Keratinocyte (primary cell): Measurements from ENCODE around the gene NPAS3. TPM values are rescaled to one million over a fixed set of nuclear protein-coding genes. Genes with fewer than 3 reads are reported as not detected.

ENCODE experiments used
- DNase-seq: peaks from one replicate; pipeline ENCODE4 v3.0.0-alpha.2; 2011; ENCODE audit warnings: low read depth, missing footprints, low spot score
- FAIRE-seq: peaks from 2 replicates; lab custom pipeline; 2011; peaks lifted over from hg19 to GRCh38; lab: Jason Lieb, UNC
- H2AFZ ChIP-seq: 2 replicates; pipeline ENCODE4 v1.6.0; 2012; ENCODE audit warnings: low read length, control low read depth, inconsistent platforms; ENCODE audit not compliant: control insufficient read depth
- H3K27ac ChIP-seq: 2 replicates; pipeline ENCODE4 v1.5.1; 2011; ENCODE audit warnings: low read length; ENCODE audit not compliant: control insufficient read depth, insufficient read depth
- H3K27me3 ChIP-seq: 3 replicates; pipeline ENCODE4 v1.6.0; 2011; ENCODE audit warnings: low read length; ENCODE audit not compliant: control insufficient read depth, insufficient read depth; ENCODE audit errors: extremely low read depth
- H3K36me3 ChIP-seq, 2 experiments: 2 replicates in 1 of 2; 3 replicates in 1 of 2; pipeline ENCODE4 v1.5.1; 2011; ENCODE audit warnings: low read length in 2 of 2, mild to moderate bottlenecking in 1 of 2; ENCODE audit not compliant: control insufficient read depth in 2 of 2, insufficient read depth in 2 of 2; ENCODE audit errors: extremely low read depth in 1 of 2
- H3K4me1 ChIP-seq: 3 replicates; pipeline ENCODE4 v1.5.1; 2011; ENCODE audit warnings: low read length; ENCODE audit not compliant: control insufficient read depth, insufficient read depth; ENCODE audit errors: extremely low read depth
- H3K4me2 ChIP-seq: 3 replicates; pipeline ENCODE4 v1.6.0; 2011; ENCODE audit warnings: low read depth, low read length; ENCODE audit not compliant: control insufficient read depth, insufficient read depth; ENCODE audit errors: extremely low read depth
- H3K4me3 ChIP-seq, 3 experiments: fragments of 200-600 bp in 1 of 3; sonication (generic) in 1 of 3; 2 replicates in 2 of 3; 3 replicates in 1 of 3; pipeline ENCODE4 v1.5.1; 2011 to 2016; ENCODE audit warnings: low read length in 3 of 3, mild to moderate bottlenecking in 3 of 3, control low read depth in 2 of 3, inconsistent platforms in 1 of 3, low read depth in 1 of 3, mixed read lengths in 1 of 3, mixed run types in 1 of 3, moderate library complexity in 1 of 3; ENCODE audit not compliant: control insufficient read depth in 2 of 3, insufficient read depth in 2 of 3; ENCODE audit errors: extremely low read depth in 1 of 3
- H3K79me2 ChIP-seq: 2 replicates; pipeline ENCODE4 v1.6.0; 2012; ENCODE audit warnings: low read length; ENCODE audit not compliant: control insufficient read depth, insufficient read depth
- H3K9ac ChIP-seq: 3 replicates; pipeline ENCODE4 v1.6.0; 2011; ENCODE audit warnings: low read length; ENCODE audit not compliant: control insufficient read depth, insufficient read depth; ENCODE audit errors: extremely low read depth
- H3K9me1 ChIP-seq: 3 replicates; pipeline ENCODE4 v1.6.0; 2011; ENCODE audit warnings: low read length; ENCODE audit not compliant: control insufficient read depth, insufficient read depth; ENCODE audit errors: extremely low read depth
- H3K9me3 ChIP-seq: 2 replicates; pipeline ENCODE4 v1.5.1; 2012; ENCODE audit warnings: low read depth, low read length; ENCODE audit not compliant: control insufficient read depth
- H4K20me1 ChIP-seq: 3 replicates; pipeline ENCODE4 v1.6.0; 2011; ENCODE audit warnings: low read length; ENCODE audit not compliant: control insufficient read depth, insufficient read depth; ENCODE audit errors: extremely low read depth
- EZH2 ChIP-seq: IDR thresholded peaks from one replicate; pipeline ENCODE4 v1.6.1; 2012; ENCODE audit warnings: inconsistent platforms, mild to moderate bottlenecking, low read length, moderate library complexity
- dilution Hi-C: fragments of 300-500 bp; cut with MboI; formaldehyde crosslinking; loops from one replicate; pipeline ENCODE4 v1.7.0; 2020; ENCODE audit warnings: low sequenced_read_pairs; ENCODE audit not compliant: extremely low pct_ligation_motif_present
- polyA plus RNA-seq, 5 experiments: library from polyadenylated mRNA; depleted of rRNA in 3 of 5; stranded (reverse) in 3 of 5; stranded (forward) in 1 of 5; unstranded in 1 of 5; fragments of >200 nt; gene quantifications; 1 replicate in 1 of 5; 2 replicates in 3 of 5; 3 replicates in 1 of 5; pipeline versions ENCODE4 v1.2.1 to v1.2.3, GENCODE V29; 2011 to 2012; ENCODE audit warnings: missing spikeins in 2 of 5, low read depth in 1 of 5, low replicate concordance in 1 of 5
- TF ChIP-seq, protein P1 (sequence below), 3 experiments: IDR thresholded peaks in 1 of 3; conservative IDR thresholded peaks in 1 of 3; optimal IDR thresholded peaks in 1 of 3; 2 replicates in 2 of 3; 3 replicates in 1 of 3; pipeline versions ENCODE3 to v1.5.1; 2011; ENCODE audit warnings: low read length in 3 of 3, mild to moderate bottlenecking in 3 of 3, moderate library complexity in 2 of 3, control low read depth in 1 of 3, inconsistent platforms in 1 of 3; ENCODE audit not compliant: insufficient read depth in 2 of 3; ENCODE audit errors: extremely low read depth in 1 of 3

NPAS3 gene
- polyA plus RNA-seq, 1 donor (not counting 4 experiments of a cell fraction or from before 2014, with no cell fraction given): 0.07 TPM

GRCh38 chr14:33631021-33631420, 692.3 kb downstream of the NPAS3 start:
- H3K9me1 ChIP-seq: no peaks in the 10 kb centered on the region
- no peak overlapping the region for H3K9ac ChIP-seq
- no peaks in the 10 kb centered on the region for H3K9me3 ChIP-seq
- H3K27me3 ChIP-seq: no peaks in the 10 kb centered on the region
- H3K27ac ChIP-seq: no peak overlapping the region
- no peak for DNase-seq
- dilution Hi-C loops: no loop called here
- no peaks in the 10 kb centered on the region for H3K4me1 ChIP-seq
- H2AFZ ChIP-seq: no peak overlapping the region
- TF ChIP-seq, protein P1, sequence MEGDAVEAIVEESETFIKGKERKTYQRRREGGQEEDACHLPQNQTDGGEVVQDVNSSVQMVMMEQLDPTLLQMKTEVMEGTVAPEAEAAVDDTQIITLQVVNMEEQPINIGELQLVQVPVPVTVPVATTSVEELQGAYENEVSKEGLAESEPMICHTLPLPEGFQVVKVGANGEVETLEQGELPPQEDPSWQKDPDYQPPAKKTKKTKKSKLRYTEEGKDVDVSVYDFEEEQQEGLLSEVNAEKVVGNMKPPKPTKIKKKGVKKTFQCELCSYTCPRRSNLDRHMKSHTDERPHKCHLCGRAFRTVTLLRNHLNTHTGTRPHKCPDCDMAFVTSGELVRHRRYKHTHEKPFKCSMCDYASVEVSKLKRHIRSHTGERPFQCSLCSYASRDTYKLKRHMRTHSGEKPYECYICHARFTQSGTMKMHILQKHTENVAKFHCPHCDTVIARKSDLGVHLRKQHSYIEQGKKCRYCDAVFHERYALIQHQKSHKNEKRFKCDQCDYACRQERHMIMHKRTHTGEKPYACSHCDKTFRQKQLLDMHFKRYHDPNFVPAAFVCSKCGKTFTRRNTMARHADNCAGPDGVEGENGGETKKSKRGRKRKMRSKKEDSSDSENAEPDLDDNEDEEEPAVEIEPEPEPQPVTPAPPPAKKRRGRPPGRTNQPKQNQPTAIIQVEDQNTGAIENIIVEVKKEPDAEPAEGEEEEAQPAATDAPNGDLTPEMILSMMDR (optimal IDR thresholded peaks at IDR 0.05 in 1 of 3, IDR thresholded peaks at IDR 0.05 in 1 of 3, conservative IDR thresholded peaks at IDR 0.05 in 1 of 3; ENCODE audit: extremely low read depth in 1 of 3, insufficient read depth in 2 of 3, low read length in 3 of 3): no peak
- no peak for TF ChIP-seq EZH2
- no peak overlapping the region for H3K4me2 ChIP-seq
- no peaks in the 10 kb centered on the region for H3K79me2 ChIP-seq
- no peaks in the 10 kb centered on the region for H4K20me1 ChIP-seq
- no peak for FAIRE-seq
- H3K4me3 ChIP-seq: no peak overlapping the region
- no peaks in the 10 kb centered on the region for H3K36me3 ChIP-seq

GRCh38 chr14:33631441-33631840, 692.8 kb downstream of the NPAS3 start:
- no peaks in the 10 kb centered on the region for H3K36me3 ChIP-seq
- no peak for DNase-seq
- no peak overlapping the region for H3K4me2 ChIP-seq
- H3K79me2 ChIP-seq: no peaks in the 10 kb centered on the region
- no peaks in the 10 kb centered on the region for H3K9me1 ChIP-seq
- H3K9ac ChIP-seq: no peak overlapping the region
- H2AFZ ChIP-seq: no peak overlapping the region
- H4K20me1 ChIP-seq: no peaks in the 10 kb centered on the region
- no peak for FAIRE-seq
- H3K9me3 ChIP-seq: no peaks in the 10 kb centered on the region
- no peak overlapping the region for H3K27ac ChIP-seq
- H3K27me3 ChIP-seq: no peaks in the 10 kb centered on the region
- TF ChIP-seq EZH2: no peak
- TF ChIP-seq, protein P1 (optimal IDR thresholded peaks at IDR 0.05 in 1 of 3, IDR thresholded peaks at IDR 0.05 in 1 of 3, conservative IDR thresholded peaks at IDR 0.05 in 1 of 3; ENCODE audit: extremely low read depth in 1 of 3, insufficient read depth in 2 of 3, low read length in 3 of 3): no peak
- dilution Hi-C loops: no loop called here
- H3K4me1 ChIP-seq: no peaks in the 10 kb centered on the region
- no peak overlapping the region for H3K4me3 ChIP-seq
